Measurements from ENCODE around the gene CSGALNACT2. TPM values are rescaled to one million over a fixed set of nuclear protein-coding genes. Genes with fewer than 3 reads are reported as not detected.

CSGALNACT2 gene
- total and polyA plus RNA-seq, 2 of the 13 experiments (the other 11 are each of a cell fraction or from before 2014, with no cell fraction given): 3.3 to 7.1 TPM

DNA sequence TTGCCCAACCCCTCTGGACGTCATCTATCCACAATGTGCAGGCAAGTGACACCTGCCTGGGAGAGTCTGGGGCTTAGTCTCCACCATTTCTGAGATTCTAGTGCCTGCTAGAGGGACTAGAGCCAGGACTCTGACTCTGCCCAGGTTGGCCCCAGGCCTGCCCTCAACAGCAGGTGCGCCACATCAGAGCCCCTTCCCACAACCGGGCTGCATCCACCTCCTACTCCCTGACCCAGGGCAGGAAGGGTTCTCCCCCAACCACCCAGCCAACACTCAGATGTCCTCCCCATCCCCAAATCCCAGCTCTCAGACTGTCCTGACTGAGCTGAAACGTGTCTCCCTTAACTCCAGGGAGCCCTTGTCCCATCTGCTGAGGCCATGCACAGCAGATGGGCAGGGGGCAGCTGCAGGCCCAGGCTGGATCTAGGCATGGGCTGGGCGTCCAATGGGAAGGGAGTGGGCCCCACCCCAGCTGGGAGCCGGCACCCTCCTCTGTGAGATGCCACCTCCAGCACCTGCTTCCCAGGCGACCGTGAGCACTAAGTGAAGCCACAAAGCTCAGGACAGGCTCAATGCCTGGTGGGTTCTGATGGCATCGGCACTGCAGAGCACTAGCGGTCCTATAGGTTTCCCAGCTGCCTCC lies 79.4 kb downstream of the CSGALNACT2 start:
- intact Hi-C loops (cut with micrococcal nuclease; ENCODE audit: unreplicated experiment): no loop called here
- 0% methylated on average over 1 of the region's 10 CpGs for whole genome bisulfite sequencing (ENCODE audit: low lambda C conversion rate)

DNA sequence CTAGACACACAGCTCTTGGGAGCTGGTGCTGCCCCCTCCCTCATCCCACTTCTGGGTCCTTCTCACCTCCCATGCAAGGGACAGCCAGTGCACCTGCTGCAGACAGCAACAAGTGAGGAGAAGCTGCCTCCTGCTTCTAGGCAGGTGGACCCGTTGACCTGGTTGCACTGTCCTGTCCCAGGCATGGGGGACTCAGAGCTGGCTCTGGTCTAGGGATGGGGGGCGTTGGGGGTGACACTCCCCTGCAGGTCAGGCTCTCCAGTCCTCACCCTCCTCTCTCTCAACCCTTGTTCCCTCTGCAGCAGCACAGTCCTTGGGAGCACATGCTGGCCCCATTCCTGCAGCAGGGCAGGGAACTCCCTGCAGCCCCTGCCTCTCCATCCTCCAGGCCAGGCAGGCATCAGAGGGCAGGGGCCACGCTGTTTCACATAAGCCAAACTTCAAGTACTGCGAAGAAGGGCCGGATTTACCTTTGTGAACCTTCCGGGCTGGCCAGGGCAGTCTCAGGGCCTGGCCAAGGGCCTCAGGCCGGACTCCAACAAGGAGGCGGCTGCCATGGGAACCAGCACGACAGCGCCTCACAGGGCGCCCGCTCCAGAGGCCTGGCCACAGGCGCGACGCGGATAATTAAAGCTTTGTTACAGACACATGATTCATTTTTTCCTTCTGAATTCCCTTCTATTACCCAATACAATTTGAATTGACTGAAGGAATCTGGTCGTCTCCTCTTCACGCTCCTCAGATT lies 80.1 kb downstream of the CSGALNACT2 start:
- H3K36me3 ChIP-seq (replicated peaks in 1 of 2; ENCODE audit: control insufficient read depth in 1 of 2, insufficient read depth in 2 of 2, low read length in 2 of 2): no peaks in the 10 kb centered on the region
- no peaks in the 10 kb centered on the region for H3K4me1 ChIP-seq (ENCODE audit: insufficient read depth, low read length)
- TF ChIP-seq SMAD9 (CRISPR knock-in tag; IDR thresholded peaks at IDR 0.05): no peak
- TF ChIP-seq, protein P1, sequence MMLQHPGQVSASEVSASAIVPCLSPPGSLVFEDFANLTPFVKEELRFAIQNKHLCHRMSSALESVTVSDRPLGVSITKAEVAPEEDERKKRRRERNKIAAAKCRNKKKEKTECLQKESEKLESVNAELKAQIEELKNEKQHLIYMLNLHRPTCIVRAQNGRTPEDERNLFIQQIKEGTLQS (CRISPR knock-in tag; IDR thresholded peaks at IDR 0.05): no peak
- ChIA-PET CTCF (ENCODE audit: low intra/inter-chr PET ratio, low total read pairs) (no interaction called here), POLR2A (no interaction called here)
- H3K4me2 ChIP-seq (ENCODE audit: low read depth, low read length): no peak overlapping the region
- whole genome bisulfite sequencing (ENCODE audit: low lambda C conversion rate): 37% methylated on average over 10 of the region's 18 CpGs
- no peaks in the 10 kb centered on the region for H4K20me1 ChIP-seq (ENCODE audit: insufficient read depth, low read length)
- no peaks in the 10 kb centered on the region for H3K9me3 ChIP-seq (ENCODE audit: low read length)
- peaks cover 8 to 35% of the 10 kb centered on the region in 2 experiments; a peak in 3 of 5 replicates for H3K27me3 ChIP-seq (ENCODE audit: control insufficient read depth in 1 of 2, insufficient read depth in 2 of 2, low read length in 2 of 2)
- intact Hi-C loops (cut with micrococcal nuclease; ENCODE audit: unreplicated experiment) (no loop called here), in situ Hi-C loops (cut with HindIII; ENCODE audit: extremely low pct_ligation_motif_present, low pct_unique_long_range_greater_than_20kb) (no loop called here)
- no peak overlapping the region for H3K27ac ChIP-seq (ENCODE audit: extremely low read length, insufficient read depth, low read length)
- no peaks in the 10 kb centered on the region for H3K79me2 ChIP-seq (ENCODE audit: insufficient read depth, low read length)
- H2AFZ ChIP-seq (ENCODE audit: low read length): no peak overlapping the region
- H3K4me3 ChIP-seq (replicated peaks in 1 of 3; ENCODE audit: insufficient read depth in 1 of 3, low read depth in 2 of 3, low read length in 3 of 3): no peak overlapping the region
- no peak for FAIRE-seq
- no peak for ATAC-seq
- H3K9ac ChIP-seq (ENCODE audit: insufficient read depth, low read depth, low read length): no peak overlapping the region
- no TSS peak for BruUV-seq (replicated peaks)
- no peak for DNase-seq (ENCODE audit: low spot score)

More for the DNA sequence above, 79.4 kb downstream of the CSGALNACT2 start:
- no peak overlapping the region for H3K9ac ChIP-seq (ENCODE audit: insufficient read depth, low read depth, low read length)
- H3K9me3 ChIP-seq (ENCODE audit: low read length): no peaks in the 10 kb centered on the region
- no peak for TF ChIP-seq ZSCAN29 (CRISPR knock-in tag; conservative IDR thresholded peaks at IDR 0.05)
- TF ChIP-seq KDM5B (CRISPR knock-in tag; IDR thresholded peaks at IDR 0.05; ENCODE audit: borderline replicate concordance): no peak
- no peak for TF ChIP-seq ZKSCAN8 (CRISPR knock-in tag; IDR thresholded peaks at IDR 0.05; ENCODE audit: borderline replicate concordance)
- no peak for TF ChIP-seq KDM1A (CRISPR knock-in tag; IDR thresholded peaks at IDR 0.05)
- TF ChIP-seq KDM5A (IDR thresholded peaks at IDR 0.05; ENCODE audit: borderline replicate concordance, low read length): no peak
- H3K4me1 ChIP-seq (ENCODE audit: insufficient read depth, low read length): no peaks in the 10 kb centered on the region
- H3K27me3 ChIP-seq (ENCODE audit: control insufficient read depth in 1 of 2, insufficient read depth in 2 of 2, low read length in 2 of 2): peaks cover 8 to 38% of the 10 kb centered on the region in 2 experiments; a peak in 3 of 5 replicates
- no peak overlapping the region for H3K27ac ChIP-seq (ENCODE audit: extremely low read length, insufficient read depth, low read length)
- in situ Hi-C loops (cut with HindIII; ENCODE audit: extremely low pct_ligation_motif_present, low pct_unique_long_range_greater_than_20kb): no loop called here
- H4K20me1 ChIP-seq (ENCODE audit: insufficient read depth, low read length): no peaks in the 10 kb centered on the region
- ChIA-PET POLR2A (no interaction called here), CTCF (ENCODE audit: low intra/inter-chr PET ratio, low total read pairs) (no interaction called here)
- no peak overlapping the region for H2AFZ ChIP-seq (ENCODE audit: low read length)
- H3K36me3 ChIP-seq (replicated peaks in 1 of 2; ENCODE audit: control insufficient read depth in 1 of 2, insufficient read depth in 2 of 2, low read length in 2 of 2): no peaks in the 10 kb centered on the region
- no peak overlapping the region for H3K4me3 ChIP-seq (replicated peaks in 1 of 3; ENCODE audit: insufficient read depth in 1 of 3, low read depth in 2 of 3, low read length in 3 of 3)
- H3K4me2 ChIP-seq (ENCODE audit: low read depth, low read length): no peak overlapping the region
- BruUV-seq (replicated peaks): no TSS peak
- FAIRE-seq: no peak
- no peak for ATAC-seq
- no peak for DNase-seq (ENCODE audit: low spot score)
- no peaks in the 10 kb centered on the region for H3K79me2 ChIP-seq (ENCODE audit: insufficient read depth, low read length)

All from HepG2 (cell line).